GM12872 (cell line): ENCODE measurements around the gene EAF1.

Source experiments
- CTCF ChIP-seq: IDR thresholded peaks from 3 replicates; pipeline ENCODE4 v1.5.1; 2011; ENCODE audit warnings: low read depth, mild to moderate bottlenecking, low read length, moderate library complexity; ENCODE audit not compliant: insufficient read depth

Gene EAF1

GRCh38 chr3:15470849-15471248 is 43.5 kb downstream of the EAF1 start:
- TF ChIP-seq CTCF, result no peak

- no peak for TF ChIP-seq CTCF
Measured at GRCh38 chr3:15471861-15472260, 44.5 kb downstream of the EAF1 start.

- TF ChIP-seq CTCF, result no peak
Measured at GRCh38 chr3:15475161-15475560, 47.8 kb downstream of the EAF1 start.

- no peak for TF ChIP-seq CTCF
Measured at GRCh38 chr3:15476378-15476777, 49.0 kb downstream of the EAF1 start.

GRCh38 chr3:15477951-15478639 is 50.7 kb downstream of the EAF1 start:
- no peak for TF ChIP-seq CTCF

- no peak for TF ChIP-seq CTCF
Measured at GRCh38 chr3:15478640-15478979, 51.2 kb downstream of the EAF1 start.

GRCh38 chr3:15479400-15480224 is 52.2 kb downstream of the EAF1 start:
- TF ChIP-seq CTCF, result no peak
